Endodermal cell (in vitro differentiated cells): ENCODE results near the gene MYO5A. TPM values are rescaled to one million over a fixed set of nuclear protein-coding genes. Genes with fewer than 3 reads are reported as not detected.

ENCODE experiments used
- DNase-seq: peaks from one replicate; pipeline ENCODE4 v3.0.0-alpha.2; 2017
- H3K27ac ChIP-seq: 2 replicates; pipeline ENCODE4 v1.5.1; 2013; ENCODE audit warnings: mild to moderate bottlenecking, low read depth, low read length, moderate library complexity
- H3K27me3 ChIP-seq: 2 replicates; pipeline ENCODE4 v1.6.1; 2013; ENCODE audit warnings: mild to moderate bottlenecking, low read length, moderate library complexity; ENCODE audit not compliant: insufficient read depth, control insufficient read depth, poor library complexity, severe bottlenecking
- H3K36me3 ChIP-seq: 2 replicates; pipeline ENCODE4 v1.7.0; 2013; ENCODE audit warnings: mild to moderate bottlenecking, low read length, moderate library complexity; ENCODE audit not compliant: control insufficient read depth, insufficient read depth
- H3K4me1 ChIP-seq: one replicate; pipeline ENCODE4 v1.7.0; 2013; ENCODE audit warnings: low read length; ENCODE audit not compliant: control insufficient read depth, insufficient read depth
- H3K4me3 ChIP-seq: 2 replicates; pipeline ENCODE4 v1.5.1; 2013; ENCODE audit warnings: mild to moderate bottlenecking, low read length, moderate library complexity
- H3K9ac ChIP-seq: 2 replicates; pipeline ENCODE4 v1.6.1; 2013; ENCODE audit warnings: mild to moderate bottlenecking, low read length, moderate library complexity; ENCODE audit not compliant: poor library complexity, severe bottlenecking; ENCODE audit errors: extremely low read depth
- H3K9me3 ChIP-seq: 2 replicates; pipeline ENCODE4 v1.6.1; 2013; ENCODE audit warnings: mild to moderate bottlenecking, low read length, moderate library complexity; ENCODE audit not compliant: control insufficient read depth
- H3K27ac Mint-ChIP-seq: 2 replicates; pipeline ENCODE4 v1.8.0; 2020; ENCODE audit warnings: mixed read lengths
- H3K27me3 Mint-ChIP-seq: 2 replicates; pipeline ENCODE4 v1.8.0; 2021; ENCODE audit warnings: mild to moderate bottlenecking, mixed read lengths; ENCODE audit not compliant: insufficient read depth
- H3K36me3 Mint-ChIP-seq: 2 replicates; pipeline ENCODE4 v1.8.0; 2020; ENCODE audit warnings: low read depth, mixed read lengths
- H3K4me1 Mint-ChIP-seq: 2 replicates; pipeline ENCODE4 v1.8.0; 2020; ENCODE audit warnings: mixed read lengths
- H3K4me3 Mint-ChIP-seq: 2 replicates; pipeline ENCODE4 v1.8.0; 2020; ENCODE audit warnings: mild to moderate bottlenecking, moderate library complexity, mixed read lengths
- H3K9me3 Mint-ChIP-seq: 2 replicates; pipeline ENCODE4 v1.8.0; 2020; ENCODE audit warnings: mild to moderate bottlenecking, mixed read lengths
- CTCF ChIP-seq: fragments of 200-600 bp; sonication (generic); conservative IDR thresholded peaks from 2 replicates; pipeline ENCODE4 v1.5.0; 2021; ENCODE audit warnings: antibody characterized with exemption, mild to moderate bottlenecking
- WGBS, 2 experiments: methylation state at CpG; one replicate each; pipeline versions ENCODE4 v1.1.5 to v1.1.7; 2013; ENCODE audit warnings: missing lambda C conversion rate in 2 of 2, mixed read lengths in 1 of 2; ENCODE audit not compliant: insufficient coverage in 1 of 2, insufficient read length in 1 of 2; 5-methylcytosine and 5-hydroxymethylcytosine counted together
- total RNA-seq, 2 donors: library from RNA; stranded (reverse); fragmentation: NEBNext Ultra II Directional in 1 of 2; extraction: Animal tissue kit (Norgen Biotek cat#: 25700) in 1 of 2; gene quantifications; 2 replicates in 1 of 2; 3 replicates in 1 of 2; pipeline ENCODE4 v1.2.1, GENCODE V29; 2021

The MYO5A gene
- total RNA-seq, 2 donors from 2014 or later, result 10.0 to 13.1 TPM

GRCh38 chr15:52436981-52437380 lies 91.7 kb downstream of the MYO5A start:
- H3K36me3 ChIP-seq, result no peaks in the 10 kb centered on the region
- H3K4me3 ChIP-seq, result no peak overlapping the region
- Mint-ChIP-seq H3K9me3 (no peaks in the 10 kb centered on the region), H3K4me3 (no peak overlapping the region), H3K27me3 (peaks cover 2% of the 10 kb centered on the region), H3K27ac (no peak overlapping the region), H3K4me1 (peaks cover 15% of the 10 kb centered on the region), H3K36me3 (no peaks in the 10 kb centered on the region)
- 94 to 95% methylated on average over 2 to 3 of the region's 3 CpGs for WGBS, 2 experiments
- no peak for DNase-seq
- no peaks in the 10 kb centered on the region for H3K4me1 ChIP-seq
- no peak overlapping the region for H3K27ac ChIP-seq
- H3K27me3 ChIP-seq, result peaks cover 7% of the 10 kb centered on the region
- no peaks in the 10 kb centered on the region for H3K9me3 ChIP-seq
- no peak overlapping the region for H3K9ac ChIP-seq
- TF ChIP-seq CTCF, result no peak

- no peaks in the 10 kb centered on the region for H3K9me3 ChIP-seq
- no peaks in the 10 kb centered on the region for H3K36me3 Mint-ChIP-seq
- peaks cover 7% of the 10 kb centered on the region for H3K27me3 ChIP-seq
- no peaks in the 10 kb centered on the region for H3K9me3 Mint-ChIP-seq
- peaks cover 15% of the 10 kb centered on the region for H3K4me1 Mint-ChIP-seq
- no peak overlapping the region for H3K4me3 ChIP-seq
- TF ChIP-seq CTCF, result no peak
- no peak overlapping the region for H3K9ac ChIP-seq
- 86 to 98% methylated on average over 3 of the region's 3 CpGs for WGBS, 2 experiments
- DNase-seq, result no peak
- H3K27ac ChIP-seq, result no peak overlapping the region
- no peak overlapping the region for H3K4me3 Mint-ChIP-seq
- no peak overlapping the region for H3K27ac Mint-ChIP-seq
- H3K27me3 Mint-ChIP-seq, result peaks cover 6% of the 10 kb centered on the region
- H3K4me1 ChIP-seq, result no peaks in the 10 kb centered on the region
- H3K36me3 ChIP-seq, result no peaks in the 10 kb centered on the region
Measured at GRCh38 chr15:52434885-52435284, 93.8 kb downstream of the MYO5A start.

- H3K27ac ChIP-seq, result no peak overlapping the region
Measured at GRCh38 chr15:52428297-52428696, 100.4 kb downstream of the MYO5A start.

More at GRCh38 chr15:52428297-52428696, 100.4 kb downstream of the MYO5A start:
- H3K27ac Mint-ChIP-seq, result no peak overlapping the region
- Histone ChIP-seq H3K4me1 (no peaks in the 10 kb centered on the region), H3K9ac (no peak overlapping the region), H3K27me3 (no peaks in the 10 kb centered on the region), H3K36me3 (no peaks in the 10 kb centered on the region), H3K4me3 (no peak overlapping the region), H3K9me3 (no peaks in the 10 kb centered on the region)
- no peaks in the 10 kb centered on the region for H3K9me3 Mint-ChIP-seq
- no peak for DNase-seq
- peaks cover 4% of the 10 kb centered on the region for H3K27me3 Mint-ChIP-seq
- peaks cover 15% of the 10 kb centered on the region for H3K4me1 Mint-ChIP-seq
- H3K4me3 Mint-ChIP-seq, result no peak overlapping the region
- peaks cover 10% of the 10 kb centered on the region for H3K36me3 Mint-ChIP-seq
- WGBS, 2 experiments, result 94 to 97% methylated on average over 4 of the region's 4 CpGs
- no peak for TF ChIP-seq CTCF
